OCI-LY3 (cell line): ENCODE results near the gene CYP8B1.

Source experiments
- H2AFZ ChIP-seq: fragments of 200-600, 300-600 bp; shearing (Covaris generic); 2 replicates; pipeline ENCODE4 v1.6.0; 2014; ENCODE audit warnings: antibody characterized with exemption, low read depth, low read length
- H3K27ac ChIP-seq: fragments of 200-600, 300-600 bp; sonication (generic); 2 replicates; pipeline ENCODE4 v1.5.1; 2014; ENCODE audit warnings: mild to moderate bottlenecking, low read length, moderate library complexity, mixed read lengths
- H3K27me3 ChIP-seq: fragments of 200-600, 300-600 bp; sonication (generic); 2 replicates; pipeline ENCODE4 v1.6.1; 2014; ENCODE audit warnings: low read depth, low read length, mixed read lengths
- H3K36me3 ChIP-seq: fragments of 200-600, 300-600 bp; sonication (generic); replicated peaks from 2 replicates; pipeline ENCODE3; 2014; ENCODE audit warnings: low read depth, low read length, mixed read lengths
- H3K4me1 ChIP-seq: fragments of 300-600, 200-600 bp; sonication (generic); 2 replicates; pipeline ENCODE4 v1.6.1; 2014; ENCODE audit warnings: low read length, mixed read lengths
- H3K4me2 ChIP-seq: fragments of 200-600, 300-600 bp; sonication (generic); 2 replicates; pipeline ENCODE4 v1.6.1; 2014; ENCODE audit warnings: low read length, mixed read lengths
- H3K4me3 ChIP-seq: fragments of 300-600, 200-600 bp; sonication (generic); 2 replicates; pipeline ENCODE4 v1.5.1; 2014; ENCODE audit warnings: antibody characterized with exemption, mild to moderate bottlenecking, low read length, moderate library complexity
- H3K79me2 ChIP-seq: fragments of 300-600, 200-600 bp; shearing (Covaris generic); 2 replicates; pipeline ENCODE4 v1.6.1; 2014; ENCODE audit warnings: mild to moderate bottlenecking, low read length, mixed read lengths
- H3K9ac ChIP-seq: fragments of 300-600, 200-600 bp; shearing (Covaris generic); 2 replicates; pipeline ENCODE4 v1.6.0; 2014; ENCODE audit warnings: mild to moderate bottlenecking, low read length, moderate library complexity
- H3K9me3 ChIP-seq: fragments of 200-600, 300-600 bp; shearing (Covaris generic); 2 replicates; pipeline ENCODE4 v1.6.1; 2014; ENCODE audit warnings: low read length, mixed read lengths; ENCODE audit not compliant: insufficient read depth
- H4K20me1 ChIP-seq: fragments of 200-600, 300-600 bp; sonication (generic); 2 replicates; pipeline ENCODE4 v1.6.1; 2016; ENCODE audit warnings: low read length, mixed read lengths; ENCODE audit not compliant: insufficient read depth
- CTCF ChIP-seq: fragments of 200-600, 300-600 bp; sonication (generic); IDR thresholded peaks from 2 replicates; pipeline ENCODE4 v1.5.1; 2014; ENCODE audit warnings: antibody characterized with exemption, low read length, low read depth
- EZH2phosphoT487 ChIP-seq: fragments of 200-600 bp; shearing (Covaris generic); IDR thresholded peaks from 2 replicates; pipeline ENCODE4 v1.6.1; 2018; ENCODE audit warnings: antibody characterized with exemption, mixed run types, low read depth

The CYP8B1 gene

GRCh38 chr3:42875325-42876151 lies at the start of gene CYP8B1:
Gene CYP8B1 (minus strand): TSS chr3:42875879. CDS start chr3:42875816, 63 bp downstream.
- Histone ChIP-seq H3K27me3 (peaks cover 5% of the 10 kb centered on the region; the same call in 1 of the 2 replicates), H3K4me3 (no peak within 1 kb of the TSS), H3K9me3 (no peaks in the 10 kb centered on the region), H3K79me2 (no peaks in the 10 kb centered on the region), H3K9ac (no peak within 1 kb of the TSS), H3K27ac (no peak within 1 kb of the TSS), H3K4me2 (no peak within 1 kb of the TSS), H2AFZ (no peak within 1 kb of the TSS), H3K36me3 (no peaks in the 10 kb centered on the region), H4K20me1 (no peaks in the 10 kb centered on the region), H3K4me1 (peaks cover 3% of the 10 kb centered on the region; the same call in 1 of the 2 replicates)
- TF ChIP-seq CTCF (no peak), EZH2phosphoT487 (no peak)

GRCh38 chr3:42923606-42924005 lies 47.9 kb upstream of the CYP8B1 start:
- Histone ChIP-seq H3K9ac (no peak overlapping the region), H4K20me1 (no peaks in the 10 kb centered on the region), H3K4me1 (no peaks in the 10 kb centered on the region), H3K4me3 (no peak overlapping the region), H3K36me3 (no peaks in the 10 kb centered on the region), H2AFZ (no peak overlapping the region), H3K9me3 (no peaks in the 10 kb centered on the region), H3K79me2 (no peaks in the 10 kb centered on the region), H3K4me2 (no peak overlapping the region), H3K27me3 (peaks cover 9% of the 10 kb centered on the region; the same call in 1 of the 2 replicates), H3K27ac (no peak overlapping the region)
- no peak for TF ChIP-seq EZH2phosphoT487

- Histone ChIP-seq H3K27me3 (0 out of 2 replicates have a peak, but pooled peaks cover 2% of the 10 kb centered on the region), H3K4me2 (no peak overlapping the region), H3K79me2 (no peaks in the 10 kb centered on the region), H3K27ac (no peak overlapping the region), H3K9ac (no peak overlapping the region), H2AFZ (no peak overlapping the region), H3K36me3 (no peaks in the 10 kb centered on the region), H3K4me1 (no peaks in the 10 kb centered on the region), H3K9me3 (peaks cover 15% of the 10 kb centered on the region; the same call in 1 of the 2 replicates), H3K4me3 (no peak overlapping the region), H4K20me1 (no peaks in the 10 kb centered on the region)
- TF ChIP-seq CTCF (no peak), EZH2phosphoT487 (no peak)
Measured at GRCh38 chr3:42914771-42915515, 39.3 kb upstream of the CYP8B1 start.

GRCh38 chr3:42911551-42911950 lies 35.9 kb upstream of the CYP8B1 start:
- H3K27me3 ChIP-seq: no peaks in the 10 kb centered on the region
- H3K4me1 ChIP-seq: peaks cover 10% of the 10 kb centered on the region
- TF ChIP-seq EZH2phosphoT487: no peak
- TF ChIP-seq CTCF: no peak
- no peaks in the 10 kb centered on the region for H3K79me2 ChIP-seq
- no peaks in the 10 kb centered on the region for H3K36me3 ChIP-seq
- no peak overlapping the region for H3K4me2 ChIP-seq
- H3K27ac ChIP-seq: no peak overlapping the region
- H3K9me3 ChIP-seq: peaks cover 15% of the 10 kb centered on the region; the same call in 1 of the 2 replicates
- H3K4me3 ChIP-seq: no peak overlapping the region
- no peak overlapping the region for H2AFZ ChIP-seq
- H3K9ac ChIP-seq: no peak overlapping the region
- no peaks in the 10 kb centered on the region for H4K20me1 ChIP-seq
